Cardiac fibroblast (primary cell): ENCODE results near the gene TLK1.
A peak's percentile ranks its signal among the peaks of the same experiment; 100 is the strongest.

ENCODE experiments used
- DNase-seq, 2 donors: peaks; one replicate each; pipeline versions ENCODE4 v3.0.0 to v3.0.0-alpha.2; 2010; ENCODE audit warnings: low read depth in 2 of 2
- H3K4me3 ChIP-seq, 2 donors: replicated peaks in 1 of 2; 1 replicate in 1 of 2; 2 replicates in 1 of 2; pipeline ENCODE4 v1.5.1; 2011; ENCODE audit warnings: low read depth in 2 of 2, low read length in 2 of 2, mild to moderate bottlenecking in 2 of 2, moderate library complexity in 1 of 2
- TF ChIP-seq, protein P1 (sequence below): IDR thresholded peaks from one replicate; pipeline ENCODE4 v1.5.1; 2011; ENCODE audit warnings: low read depth, mild to moderate bottlenecking, low read length, inconsistent platforms

TLK1 gene

DNA sequence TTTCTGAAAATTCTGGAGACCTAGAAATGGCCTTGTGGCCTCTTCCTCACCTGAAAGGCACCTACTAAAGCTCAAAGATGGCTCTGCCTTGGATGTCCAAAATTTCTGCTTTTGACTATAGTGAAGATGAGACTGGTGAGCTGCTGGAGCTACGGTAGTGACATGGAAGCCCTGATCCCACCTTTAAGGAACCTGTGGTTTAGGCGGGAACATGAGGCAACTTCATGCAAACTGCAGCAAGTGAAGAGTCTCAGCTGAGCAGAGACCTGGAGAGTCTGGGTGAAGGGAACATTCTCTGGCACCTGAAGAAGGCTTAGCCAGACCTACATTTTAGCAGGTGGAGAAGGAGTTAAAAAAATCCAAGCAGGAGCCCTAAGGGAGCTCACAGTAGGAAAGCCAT is 191.7 kb downstream of the TLK1 start:
- DNase-seq = no peak
- TF ChIP-seq, protein P1, sequence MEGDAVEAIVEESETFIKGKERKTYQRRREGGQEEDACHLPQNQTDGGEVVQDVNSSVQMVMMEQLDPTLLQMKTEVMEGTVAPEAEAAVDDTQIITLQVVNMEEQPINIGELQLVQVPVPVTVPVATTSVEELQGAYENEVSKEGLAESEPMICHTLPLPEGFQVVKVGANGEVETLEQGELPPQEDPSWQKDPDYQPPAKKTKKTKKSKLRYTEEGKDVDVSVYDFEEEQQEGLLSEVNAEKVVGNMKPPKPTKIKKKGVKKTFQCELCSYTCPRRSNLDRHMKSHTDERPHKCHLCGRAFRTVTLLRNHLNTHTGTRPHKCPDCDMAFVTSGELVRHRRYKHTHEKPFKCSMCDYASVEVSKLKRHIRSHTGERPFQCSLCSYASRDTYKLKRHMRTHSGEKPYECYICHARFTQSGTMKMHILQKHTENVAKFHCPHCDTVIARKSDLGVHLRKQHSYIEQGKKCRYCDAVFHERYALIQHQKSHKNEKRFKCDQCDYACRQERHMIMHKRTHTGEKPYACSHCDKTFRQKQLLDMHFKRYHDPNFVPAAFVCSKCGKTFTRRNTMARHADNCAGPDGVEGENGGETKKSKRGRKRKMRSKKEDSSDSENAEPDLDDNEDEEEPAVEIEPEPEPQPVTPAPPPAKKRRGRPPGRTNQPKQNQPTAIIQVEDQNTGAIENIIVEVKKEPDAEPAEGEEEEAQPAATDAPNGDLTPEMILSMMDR = no peak
- H3K4me3 ChIP-seq = no peak overlapping the region

DNA sequence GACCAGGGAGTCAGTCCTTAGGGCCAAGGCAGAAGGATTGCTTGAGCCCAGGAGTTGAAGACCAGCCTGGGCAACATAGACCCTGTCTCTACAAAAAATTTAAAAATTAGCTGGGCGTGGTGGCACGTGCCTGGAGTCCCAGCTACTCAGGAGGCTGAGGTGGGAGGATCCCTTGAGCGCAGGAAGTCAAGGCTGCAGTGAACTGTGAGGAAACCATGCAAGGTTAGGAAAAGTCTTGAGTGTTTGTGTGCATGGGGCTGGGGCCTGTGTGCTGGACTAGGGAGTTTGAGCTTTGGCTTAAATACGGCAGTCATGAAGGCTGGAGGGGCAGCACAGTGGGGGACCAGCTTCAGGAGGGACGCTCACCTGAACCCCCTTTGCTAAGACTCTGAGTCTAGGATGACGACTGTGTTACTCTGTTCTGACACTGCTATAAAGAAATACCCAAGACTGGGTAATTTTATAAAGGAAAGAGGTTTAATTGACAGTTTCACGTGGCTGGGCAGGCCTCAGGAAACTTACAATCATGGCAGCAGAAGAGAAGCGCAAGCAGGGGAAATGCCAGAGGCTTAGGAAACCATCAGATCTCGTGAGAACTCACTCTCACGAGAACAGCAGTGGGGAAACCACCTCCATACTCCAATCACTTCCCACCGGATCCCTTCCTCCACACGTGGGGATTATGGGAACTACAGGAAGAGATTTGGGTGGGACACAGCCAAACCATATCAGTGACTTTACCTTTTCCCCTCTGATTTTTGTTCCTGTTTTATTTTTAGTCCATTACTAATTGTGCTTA is 192.3 kb downstream of the TLK1 start:
- no peak overlapping the region for H3K4me3 ChIP-seq
- TF ChIP-seq, protein P1 = no peak
- no peak for DNase-seq

DNA sequence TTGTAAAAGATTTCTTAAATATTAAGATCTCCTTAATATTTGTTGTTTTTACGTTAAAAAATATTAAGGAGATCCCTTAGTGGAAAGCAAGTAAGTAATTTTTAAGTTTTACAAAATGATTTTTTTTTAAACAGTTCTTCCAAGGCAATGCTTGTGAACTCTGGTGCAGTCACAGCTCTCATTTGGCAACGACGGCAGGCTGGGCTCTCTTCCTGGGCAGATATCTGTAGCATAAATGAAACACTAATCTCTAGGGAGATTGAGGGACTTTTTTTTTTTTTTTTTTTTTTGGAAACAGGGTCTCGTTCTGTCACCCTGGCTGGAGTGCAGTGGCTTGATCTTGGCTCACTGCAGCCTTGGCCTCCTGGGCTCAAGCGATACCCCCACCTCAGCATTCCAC is 193.1 kb downstream of the TLK1 start:
- TF ChIP-seq, protein P1 = no peak
- no peak for DNase-seq
- H3K4me3 ChIP-seq = no peak overlapping the region

DNA sequence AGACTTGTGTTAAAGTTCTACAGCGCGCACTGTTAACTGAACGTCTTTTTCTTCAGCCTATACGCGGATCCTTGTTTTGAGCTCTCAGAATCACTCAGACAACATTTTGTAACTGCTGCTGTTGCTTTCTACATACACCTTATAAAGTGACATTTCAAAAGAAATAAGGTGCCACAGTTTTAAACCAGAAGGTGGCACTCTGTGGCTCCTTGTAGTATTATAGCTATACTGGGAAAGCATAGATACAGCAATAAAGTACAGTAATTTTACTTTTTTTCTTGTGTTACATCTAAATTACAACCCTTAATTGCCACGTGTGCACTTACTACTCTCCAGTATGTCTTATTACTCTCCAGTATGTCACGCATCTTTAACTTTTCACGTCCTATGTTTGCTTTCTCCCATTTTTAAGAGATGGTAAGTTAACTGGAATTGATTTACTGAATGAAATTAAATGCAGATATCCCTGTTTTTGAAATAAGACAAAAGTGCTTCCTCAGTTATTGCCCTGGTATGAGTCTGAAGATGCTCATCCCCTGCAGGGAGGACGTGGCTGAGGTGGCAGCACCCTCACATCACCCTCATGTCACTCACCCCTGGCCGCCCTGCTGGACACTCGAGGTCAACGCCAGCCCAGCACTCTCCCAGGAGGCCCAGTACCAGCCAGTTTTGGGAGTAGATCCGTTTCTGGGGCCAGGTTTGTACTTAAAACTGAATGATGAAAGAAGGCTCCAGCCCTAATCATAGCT is 193.9 kb downstream of the TLK1 start:
- no peak for DNase-seq
- no peak overlapping the region for H3K4me3 ChIP-seq
- TF ChIP-seq, protein P1 = peak; percentile 21

DNA sequence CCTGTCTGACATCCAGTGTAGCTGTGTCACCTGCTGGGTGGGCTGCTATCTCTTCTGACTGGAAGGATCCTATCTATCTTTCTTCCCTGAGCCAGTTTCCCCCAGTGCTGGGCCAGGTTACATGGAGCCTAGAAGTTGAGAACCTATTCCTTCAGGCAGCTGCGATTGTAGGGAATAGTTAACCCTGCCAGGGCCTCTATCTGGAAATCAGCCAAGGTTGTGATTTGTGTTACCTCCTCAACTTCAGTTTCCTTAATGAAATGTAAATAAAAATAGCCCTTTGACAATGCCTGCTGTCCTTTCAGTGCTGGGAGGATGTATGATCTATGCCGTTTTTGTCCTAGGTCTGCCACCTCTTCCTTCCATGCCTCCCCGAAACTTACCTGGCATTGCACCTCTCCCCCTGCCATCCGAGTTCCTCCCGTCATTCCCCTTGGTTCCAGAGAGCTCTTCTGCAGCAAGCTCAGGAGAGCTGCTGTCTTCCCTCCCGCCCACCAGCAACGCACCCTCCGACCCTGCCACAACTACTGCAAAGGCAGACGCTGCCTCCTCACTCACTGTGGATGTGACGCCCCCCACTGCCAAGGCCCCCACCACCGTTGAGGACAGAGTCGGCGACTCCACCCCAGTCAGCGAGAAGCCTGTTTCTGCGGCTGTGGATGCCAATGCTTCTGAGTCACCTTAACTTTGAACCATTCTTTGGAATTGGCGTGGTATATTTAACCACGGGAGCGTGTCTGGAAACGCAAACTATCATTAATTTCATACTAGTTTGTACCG is 195.1 kb downstream of the TLK1 start:
- TF ChIP-seq, protein P1 = no peak
- DNase-seq = no peak
- no peak overlapping the region for H3K4me3 ChIP-seq

DNA sequence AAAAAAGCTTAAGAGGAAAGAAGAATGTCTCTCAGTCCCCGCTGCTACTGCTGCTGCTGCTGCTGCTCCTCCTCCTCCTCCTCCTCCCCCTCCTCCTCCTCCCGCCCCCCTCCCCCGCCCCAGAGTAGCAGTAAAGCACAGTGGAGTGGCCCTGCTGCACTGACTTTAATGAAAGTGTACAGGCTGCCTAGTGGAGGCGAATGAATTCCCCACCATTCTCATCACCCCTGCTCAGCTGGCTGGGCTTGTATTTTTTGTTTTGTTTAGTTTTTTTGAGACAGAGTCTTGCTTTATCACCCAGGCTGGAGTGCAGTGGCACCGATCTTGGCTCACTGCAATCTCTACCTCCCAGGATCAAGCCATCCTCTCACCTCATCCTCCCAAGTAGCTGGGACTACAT is 197.3 kb downstream of the TLK1 start:
- TF ChIP-seq, protein P1 = no peak
- no peak overlapping the region for H3K4me3 ChIP-seq
- no peak for DNase-seq
